OCI-M2 (cell line): Measurements from ENCODE around the gene PAQR8.

Experiments used
- DNase-seq: peaks from one replicate; lab custom pipeline; 2025; ENCODE audit not compliant: unreplicated experiment; lab: John Stamatoyannopoulos, UW

PAQR8 gene, protein sequence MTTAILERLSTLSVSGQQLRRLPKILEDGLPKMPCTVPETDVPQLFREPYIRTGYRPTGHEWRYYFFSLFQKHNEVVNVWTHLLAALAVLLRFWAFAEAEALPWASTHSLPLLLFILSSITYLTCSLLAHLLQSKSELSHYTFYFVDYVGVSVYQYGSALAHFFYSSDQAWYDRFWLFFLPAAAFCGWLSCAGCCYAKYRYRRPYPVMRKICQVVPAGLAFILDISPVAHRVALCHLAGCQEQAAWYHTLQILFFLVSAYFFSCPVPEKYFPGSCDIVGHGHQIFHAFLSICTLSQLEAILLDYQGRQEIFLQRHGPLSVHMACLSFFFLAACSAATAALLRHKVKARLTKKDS

DNA sequence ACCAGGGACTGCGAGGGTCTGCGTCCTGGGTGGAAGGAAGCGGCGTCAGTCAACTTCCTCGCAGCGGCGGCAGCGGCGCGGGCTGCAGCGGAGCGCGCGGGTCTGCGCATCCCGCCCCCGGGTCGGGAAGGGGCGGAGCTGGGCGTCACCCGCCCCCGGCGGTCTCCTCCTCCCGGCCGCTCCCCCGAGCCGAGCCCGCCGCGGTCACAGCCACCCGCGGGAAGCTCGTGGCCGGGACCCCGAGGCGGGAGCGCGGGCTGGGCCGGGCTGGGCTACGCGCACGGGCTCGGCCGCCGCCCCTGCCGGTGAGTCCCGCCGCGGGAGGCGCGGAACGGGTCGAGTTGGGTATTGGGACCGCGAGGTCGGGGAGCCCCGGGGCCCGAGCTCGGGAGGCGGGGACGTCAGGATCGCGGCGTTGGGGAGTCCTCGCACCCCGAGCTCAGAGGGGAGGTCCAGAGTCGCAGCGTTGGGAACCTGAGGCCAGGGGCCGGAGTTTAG is at the start of gene PAQR8:
TSS of gene PAQR8 (plus strand) at position 207 of the 498 bp plus-strand sequence. CDS start 41,063 bp downstream, outside the sequence.
- peak; percentile 17 for DNase-seq

DNA sequence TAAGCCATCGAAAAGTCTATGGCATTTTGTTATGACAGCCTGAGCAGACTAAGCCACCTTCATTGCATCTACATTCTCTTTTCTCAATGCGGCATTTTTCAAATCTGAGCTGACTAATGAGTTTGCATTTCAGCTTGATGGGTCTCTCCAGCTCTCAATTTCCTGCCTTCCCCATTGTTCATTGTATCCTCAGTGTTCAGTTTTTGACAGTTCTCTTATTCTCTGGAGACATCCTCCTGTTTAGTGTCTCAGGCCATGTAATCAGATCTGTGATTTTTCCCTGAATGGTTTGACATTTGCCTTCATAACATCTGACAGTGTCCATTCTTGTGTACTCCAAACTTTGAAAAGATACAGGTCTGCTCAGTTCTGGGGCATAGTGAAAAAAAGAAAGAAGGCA is 49.5 kb upstream of the PAQR8 start:
- no peak for DNase-seq

DNA sequence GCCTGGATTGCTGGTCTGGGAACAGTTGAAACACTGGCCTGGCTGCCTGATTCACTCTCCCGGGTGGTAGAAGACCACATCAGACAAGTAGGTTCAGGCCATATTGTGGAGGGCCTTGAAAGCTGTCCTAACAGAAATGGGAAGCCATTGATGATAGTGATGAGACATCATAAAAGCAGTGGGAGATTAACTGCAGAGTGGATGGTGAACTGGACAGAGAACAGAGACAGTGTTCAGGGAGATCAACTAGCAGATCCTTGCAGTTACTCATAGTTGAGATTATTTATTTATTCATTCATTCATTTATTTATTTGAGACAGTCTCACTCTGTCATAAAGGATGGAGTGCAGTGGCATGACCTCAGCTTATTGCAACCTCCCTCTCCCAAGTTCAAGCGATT is 47.2 kb upstream of the PAQR8 start:
- no peak for DNase-seq

DNA sequence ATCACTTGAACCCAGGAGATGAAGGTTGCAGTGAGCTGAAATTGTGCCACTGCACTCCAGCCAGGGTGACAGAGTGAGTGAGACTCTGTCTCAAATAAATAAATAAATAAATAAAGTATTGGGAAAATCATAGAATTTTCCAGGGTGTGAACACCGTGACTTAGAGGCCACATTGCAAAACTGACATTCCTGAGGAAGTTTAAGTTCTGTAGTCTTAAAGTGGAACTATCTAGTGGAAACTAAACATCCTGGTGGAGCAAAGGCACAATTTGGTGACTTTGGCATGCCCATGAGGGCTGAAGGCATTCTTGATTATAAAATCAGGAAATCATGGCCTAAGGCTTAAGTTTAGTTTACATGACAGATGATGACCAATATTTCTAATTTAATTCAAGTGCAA is 44.7 kb upstream of the PAQR8 start:
- DNase-seq, result no peak

DNA sequence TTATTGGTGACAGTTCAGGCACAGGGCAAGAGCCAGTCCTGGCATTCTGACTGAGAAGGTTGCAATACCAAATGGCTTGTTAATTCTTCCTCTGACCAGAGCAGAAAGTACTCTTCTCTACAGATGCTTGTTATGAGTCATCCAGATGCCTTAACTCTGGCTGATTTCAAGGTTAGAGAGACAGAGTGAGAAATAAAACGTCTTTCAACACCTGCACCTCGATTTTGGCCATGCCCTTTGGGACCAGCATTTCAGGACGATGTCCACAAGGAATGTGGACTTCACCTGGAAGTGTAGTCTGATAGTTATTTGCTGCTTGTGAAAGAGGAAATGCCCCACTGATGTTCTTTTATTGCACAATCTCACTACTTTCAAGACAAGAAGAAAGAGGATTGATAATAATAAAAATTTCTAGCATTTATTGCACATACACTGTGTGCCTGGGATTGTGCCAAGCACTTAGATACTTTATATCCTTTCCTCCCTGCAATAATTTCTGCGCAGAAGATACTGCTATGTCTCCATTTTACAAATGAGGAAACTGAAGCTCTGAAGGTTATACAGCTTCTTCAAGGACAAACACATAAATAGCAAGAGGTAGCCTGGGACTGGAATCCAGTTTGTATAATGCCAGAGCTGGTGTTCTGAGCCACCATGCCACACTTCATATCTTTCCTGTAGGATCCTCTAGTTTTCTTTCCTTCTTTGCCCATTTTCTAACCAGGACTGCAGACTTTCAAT is 43.9 kb upstream of the PAQR8 start:
- no peak for DNase-seq

DNA sequence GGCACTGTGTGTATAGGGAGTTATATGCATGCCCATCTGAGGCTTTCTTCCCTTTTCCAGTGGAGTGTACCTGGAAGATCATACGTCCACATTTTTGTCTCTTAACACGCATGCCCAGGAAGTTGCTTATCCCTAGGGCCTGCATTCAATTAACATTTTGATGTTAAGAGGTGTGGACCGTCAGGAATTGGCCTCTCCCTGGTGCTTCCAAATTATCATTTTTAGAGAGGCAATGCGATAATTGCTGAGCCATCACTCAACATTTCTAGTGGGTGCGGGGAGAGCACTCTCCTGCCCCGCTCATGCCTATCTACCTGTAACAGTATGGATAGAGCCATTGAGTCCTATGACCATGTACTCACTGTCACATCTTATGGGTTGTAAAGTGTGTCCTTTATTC is 37.8 kb upstream of the PAQR8 start:
- no peak for DNase-seq

DNA sequence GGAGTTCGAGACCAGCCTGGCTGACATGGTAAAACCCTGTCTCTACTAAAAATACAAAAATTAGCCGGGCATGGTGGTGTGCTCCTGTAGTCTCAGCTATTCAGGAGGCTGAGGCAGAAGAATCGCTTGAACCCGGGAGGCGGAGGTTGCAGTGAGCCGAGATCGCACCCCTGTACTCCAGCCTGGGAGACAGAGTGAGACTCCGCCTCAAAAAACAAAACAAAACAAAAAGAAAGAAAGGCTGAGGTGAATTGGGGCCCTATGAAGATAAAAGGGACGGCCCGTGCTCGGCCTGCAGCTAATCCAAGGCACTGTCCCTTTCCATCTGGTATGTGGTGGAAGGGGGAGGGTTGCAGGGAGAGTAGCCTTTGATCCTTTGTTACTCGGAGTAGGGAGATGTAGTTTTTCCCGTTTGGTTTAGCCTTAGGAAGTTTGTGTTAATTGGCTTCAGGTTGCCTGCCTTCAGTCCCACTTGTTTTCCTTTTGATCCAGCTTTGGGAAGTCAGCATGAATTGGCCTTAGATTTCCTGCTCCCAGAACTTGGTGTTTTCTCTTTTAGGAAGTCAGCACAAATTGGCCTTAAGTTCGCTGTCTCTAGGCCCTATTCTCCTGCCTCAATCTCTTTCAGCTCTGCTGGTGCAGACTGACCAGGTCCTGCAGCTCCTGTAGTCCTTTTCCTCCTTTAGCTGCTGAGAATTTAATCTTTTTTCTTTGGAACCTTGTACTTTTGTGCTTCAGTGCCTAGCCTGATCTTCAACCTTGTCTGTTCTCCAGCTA is 36.1 kb upstream of the PAQR8 start:
- DNase-seq, result no peak

DNA sequence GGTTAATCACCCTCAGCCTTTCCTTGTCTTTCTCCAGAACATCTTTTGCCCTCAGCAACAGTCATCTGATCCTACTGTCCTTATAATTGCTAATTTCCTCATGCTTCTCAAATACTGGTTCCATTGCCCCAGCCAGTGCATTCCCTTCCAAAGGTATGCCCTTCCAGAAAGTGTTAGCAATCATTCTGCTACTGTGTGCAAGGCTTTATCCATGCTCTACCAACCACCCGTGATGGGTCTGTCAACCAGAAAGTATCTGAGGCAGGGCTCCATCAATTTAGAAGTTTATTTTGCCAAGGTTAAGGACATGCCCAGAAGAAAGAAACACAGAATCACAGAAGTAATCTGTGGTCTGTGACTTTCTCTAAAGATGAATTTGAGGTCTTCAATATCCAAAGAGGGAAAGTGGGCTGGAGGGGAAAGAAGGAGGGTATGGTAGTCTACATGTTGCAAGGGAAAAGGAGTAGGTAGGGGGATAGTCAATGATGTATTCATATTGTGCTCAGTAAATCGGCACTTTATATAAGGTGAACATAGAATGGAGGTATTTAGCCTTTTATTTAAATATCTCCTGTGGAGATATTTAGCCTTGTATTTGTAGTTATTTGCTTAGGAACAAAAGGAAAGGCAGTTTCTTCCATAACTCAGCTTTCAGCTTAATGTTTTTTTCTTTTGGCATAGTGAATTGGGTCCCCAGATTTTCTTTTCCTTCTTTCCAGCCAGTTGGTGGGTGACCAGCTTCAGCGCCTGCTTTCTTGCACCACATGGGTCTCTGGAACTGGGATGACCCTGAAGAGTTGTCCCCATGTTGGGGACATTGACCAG is 35.2 kb upstream of the PAQR8 start:
- DNase-seq, result no peak

DNA sequence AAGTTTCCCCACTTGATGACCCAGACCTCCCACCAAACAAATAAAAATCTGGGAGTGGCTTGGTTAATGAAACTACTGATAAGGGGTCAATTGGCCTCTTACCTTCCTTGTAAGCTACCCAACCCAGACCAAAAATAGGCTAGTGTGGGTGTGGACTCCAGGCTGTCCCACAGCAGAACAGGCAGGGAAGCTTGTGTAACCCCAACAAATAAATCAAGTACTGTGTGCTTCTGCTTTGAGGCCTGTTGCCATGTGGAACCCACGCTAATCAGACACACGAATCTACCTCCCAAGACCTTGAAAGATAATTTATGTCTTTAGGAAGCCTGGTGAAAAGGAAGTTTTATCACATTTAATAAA is 33.7 kb upstream of the PAQR8 start:
- no peak for DNase-seq

DNA sequence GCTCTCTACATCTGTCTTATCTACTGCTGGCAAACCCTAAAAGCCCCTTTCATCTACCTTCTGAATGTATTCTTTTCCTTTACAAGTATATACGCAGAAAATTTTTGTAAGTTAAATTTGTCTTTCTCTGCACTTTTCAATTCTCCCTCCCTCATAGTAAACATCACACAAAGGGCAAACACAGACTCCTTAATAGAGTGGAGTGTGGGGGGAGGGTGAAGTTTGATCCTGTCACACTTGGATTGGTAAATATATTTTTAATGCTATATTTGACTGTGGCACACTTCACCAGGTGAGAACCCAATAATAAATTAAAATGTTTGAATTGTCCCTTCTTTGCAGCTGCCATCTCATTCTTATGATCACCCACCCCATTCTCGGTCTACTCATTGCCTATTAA is 33.2 kb upstream of the PAQR8 start:
- no peak for DNase-seq

DNA sequence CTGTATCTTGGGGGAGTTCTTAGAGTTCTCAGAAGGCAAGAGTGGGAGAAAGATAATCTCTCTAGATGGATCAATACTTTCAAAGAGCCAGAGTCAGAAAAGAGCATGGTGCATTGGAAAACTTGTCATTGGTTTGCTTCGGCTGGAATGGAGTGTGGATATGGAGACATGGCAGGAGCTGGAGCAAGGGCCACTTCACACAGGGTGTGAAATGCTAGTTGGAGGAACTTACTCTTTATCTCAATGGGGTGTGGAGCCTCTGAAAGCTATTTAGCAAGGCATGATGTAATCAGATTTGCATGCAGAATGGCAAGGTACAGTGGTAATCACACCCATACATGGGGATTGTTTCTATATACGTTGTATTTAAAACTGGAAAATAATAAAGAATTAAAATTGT is 31.5 kb upstream of the PAQR8 start:
- DNase-seq, result no peak

DNA sequence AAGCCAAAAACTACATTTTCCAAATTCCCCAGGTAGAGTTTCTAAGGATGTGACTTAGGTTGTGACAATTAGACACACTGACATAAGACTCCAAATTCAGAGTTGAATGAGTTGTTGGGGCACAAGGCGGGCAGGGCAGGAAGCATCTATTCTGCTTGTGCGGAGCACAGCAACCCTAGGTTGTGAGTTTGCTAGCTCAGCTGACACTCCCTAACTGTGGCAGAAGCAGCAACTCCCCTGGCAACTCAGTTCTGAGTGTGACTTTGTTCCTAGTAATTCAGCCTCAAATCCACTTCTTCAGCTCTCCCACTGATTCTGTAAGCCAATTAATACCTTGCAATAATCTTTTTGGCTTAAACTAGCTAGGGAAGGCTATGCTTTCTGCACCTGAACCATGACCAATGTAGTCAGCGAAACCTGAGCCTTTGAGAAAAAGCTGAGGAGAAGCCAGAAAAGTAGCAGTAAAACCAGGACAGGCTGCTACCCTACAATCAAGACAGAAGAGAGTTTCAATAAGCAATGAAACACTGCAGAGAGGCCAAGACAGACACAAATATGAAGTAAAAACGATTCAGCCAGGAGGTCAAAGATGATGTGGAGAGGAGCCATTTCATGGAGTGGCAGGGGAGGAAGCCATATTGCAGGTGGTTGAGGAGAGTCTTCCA is 30.0 kb upstream of the PAQR8 start:
- no peak for DNase-seq

DNA sequence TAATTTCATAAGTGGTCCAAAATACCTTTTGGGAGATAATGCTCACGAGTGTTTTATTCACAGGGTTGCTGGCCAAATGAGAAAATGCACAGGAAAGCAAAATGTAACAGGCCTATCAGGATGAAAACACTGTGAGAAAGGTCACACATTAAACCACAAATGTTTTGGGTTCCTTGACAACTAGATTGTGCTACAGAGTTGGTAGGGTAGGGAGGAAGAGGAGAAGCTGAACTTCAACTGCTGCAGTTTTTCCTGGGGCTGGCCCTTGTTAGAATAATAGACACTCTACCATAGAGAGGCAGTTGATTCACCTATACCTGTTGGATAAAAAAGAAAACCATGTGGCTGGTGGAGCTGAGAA is 28.1 kb upstream of the PAQR8 start:
- DNase-seq, result no peak

DNA sequence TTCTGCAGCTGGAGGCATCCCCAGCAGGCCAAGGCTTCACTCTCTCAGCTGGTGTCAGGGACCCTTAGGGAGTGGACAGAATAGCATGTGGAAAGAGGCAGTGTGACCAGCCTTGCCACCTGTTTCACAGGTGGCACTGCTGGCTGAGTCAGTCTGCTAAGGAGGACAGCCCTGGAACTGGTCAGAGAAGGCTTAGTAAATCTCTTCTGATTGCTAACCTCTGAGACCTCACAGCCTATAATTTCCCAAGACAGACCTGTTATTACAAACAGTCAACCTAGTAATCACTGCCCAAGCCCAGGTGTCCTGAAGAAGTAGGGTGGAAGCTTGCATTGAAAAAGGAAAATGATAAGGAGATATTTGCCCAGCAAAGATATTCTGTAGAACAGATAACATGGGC is 26.4 kb upstream of the PAQR8 start:
- DNase-seq, result no peak

DNA sequence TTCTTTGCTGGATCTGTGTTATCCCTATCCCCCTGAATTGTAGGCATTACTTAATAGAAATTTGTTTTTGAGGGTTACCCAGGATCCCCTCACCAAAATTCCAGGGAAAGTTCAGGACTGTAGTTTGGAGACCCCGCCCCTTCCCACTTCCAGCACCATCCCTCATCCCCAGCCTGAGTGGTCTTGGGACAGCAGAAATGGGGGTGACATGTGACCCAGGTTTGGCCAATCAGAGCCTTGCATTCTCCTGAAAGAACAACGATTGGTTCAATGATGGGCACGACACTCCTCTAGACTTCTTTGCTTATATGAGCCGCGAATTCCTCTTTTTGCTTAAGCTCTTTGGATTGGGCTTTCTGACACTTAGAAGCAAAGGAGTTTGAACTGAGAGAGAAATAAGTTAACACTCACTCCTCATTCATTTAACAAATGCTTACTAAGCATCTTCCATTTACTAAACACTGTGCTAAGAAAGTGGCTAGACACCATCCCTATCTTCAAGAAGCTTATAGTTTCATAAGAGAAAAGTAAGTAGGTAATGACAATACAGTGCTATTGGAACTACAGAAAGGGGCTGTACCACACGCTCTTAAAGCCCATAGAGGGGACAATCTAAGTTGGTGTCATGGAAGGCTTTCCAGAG is 24.9 kb upstream of the PAQR8 start:
- DNase-seq, result no peak

DNA sequence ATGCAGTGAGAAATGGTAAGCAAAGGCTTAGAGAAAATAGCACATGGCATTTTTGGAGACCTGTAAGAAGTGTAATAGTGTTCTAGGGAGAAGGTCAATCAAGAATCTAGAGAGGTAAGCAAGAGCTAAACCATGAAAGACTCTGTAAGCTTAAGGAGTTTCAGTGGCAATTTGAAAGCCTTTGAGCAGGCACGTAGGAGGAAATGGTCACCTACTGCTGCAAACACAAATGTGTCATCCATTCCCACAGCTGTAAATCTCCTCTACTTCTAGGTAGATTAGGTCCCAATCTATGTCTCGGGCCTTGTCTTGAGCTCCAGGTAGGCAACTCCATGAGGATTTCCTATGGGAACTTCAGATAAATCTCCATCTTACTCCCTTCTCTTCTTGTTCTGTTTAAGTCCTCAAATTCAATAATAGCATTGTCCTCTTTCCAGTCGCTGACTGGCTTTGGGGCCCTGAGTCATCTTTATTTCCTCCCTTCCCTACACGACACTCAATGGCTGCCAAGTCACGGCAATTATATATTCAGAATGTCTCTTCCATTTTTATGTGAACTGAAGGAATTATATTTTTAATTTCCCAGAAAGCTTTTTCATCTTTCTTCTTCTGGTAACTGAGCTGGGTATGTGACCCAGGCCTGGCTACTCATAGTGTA is 24.2 kb upstream of the PAQR8 start:
- no peak for DNase-seq

DNA sequence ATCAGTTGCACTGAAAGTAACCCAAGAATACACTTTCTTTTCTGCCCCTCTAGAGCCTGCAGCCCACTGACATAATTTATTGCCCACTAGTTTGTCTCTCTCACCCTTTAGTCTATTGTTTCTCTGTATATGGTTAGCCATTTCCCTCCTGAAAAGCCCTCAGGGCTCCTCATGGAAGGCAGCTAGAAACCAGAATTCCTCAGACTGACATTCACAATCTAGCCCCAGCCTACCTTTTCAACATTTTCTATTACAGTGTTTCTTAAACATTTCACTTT is 21.4 kb upstream of the PAQR8 start:
- DNase-seq, result no peak

DNA sequence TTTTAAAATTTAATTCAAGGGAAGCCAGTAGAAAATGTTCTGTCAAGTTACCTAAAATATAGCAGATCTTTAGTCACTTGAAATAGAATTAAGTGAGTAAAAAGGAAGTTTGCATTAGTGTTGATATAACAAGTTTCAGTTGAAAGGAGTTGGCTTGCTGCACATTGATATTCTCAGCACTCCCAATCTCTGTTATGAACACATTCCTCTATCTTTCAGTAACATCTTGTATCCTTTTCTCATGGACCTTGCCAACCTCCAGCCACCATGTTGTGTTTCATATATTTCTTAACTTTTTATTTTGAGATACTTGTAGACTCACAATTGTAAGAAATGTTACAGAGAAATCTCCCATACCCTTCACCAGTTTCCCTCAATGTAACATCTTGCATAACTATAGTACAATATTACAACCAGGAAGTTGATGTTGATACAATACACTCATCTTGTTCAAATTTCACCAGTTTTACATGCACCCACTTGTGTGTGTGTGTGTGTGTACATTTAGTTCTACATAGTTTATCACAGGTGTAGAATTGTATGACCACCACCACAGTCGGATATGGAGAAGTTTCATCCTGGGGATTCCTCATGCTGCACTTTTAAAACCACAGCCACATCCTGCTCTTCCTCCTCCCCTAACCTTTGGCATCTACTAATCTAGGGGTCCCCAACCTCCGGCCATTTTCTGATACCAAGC is 20.2 kb upstream of the PAQR8 start:
- no peak for DNase-seq

DNA sequence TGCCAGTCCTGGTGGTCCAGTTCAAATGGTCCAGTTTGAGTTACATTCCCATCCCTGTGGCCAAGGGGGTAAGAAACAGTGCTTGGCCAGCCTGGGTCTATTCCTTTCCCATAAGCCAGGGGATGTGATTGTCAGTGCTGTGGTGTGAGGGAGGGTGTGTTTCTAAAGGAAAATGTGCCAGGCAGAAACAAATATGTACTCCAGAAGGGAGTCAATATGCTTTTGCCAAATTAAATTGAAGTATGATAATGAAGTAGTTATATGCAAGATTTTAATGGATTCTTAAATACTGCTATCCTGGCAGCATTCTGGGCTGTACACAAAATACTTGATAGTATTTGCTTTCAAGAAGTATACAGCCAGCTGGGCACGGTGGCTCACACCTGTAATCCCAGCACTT is 16.6 kb upstream of the PAQR8 start:
- DNase-seq, result no peak
